GM18867 (cell line): Measurements from ENCODE around the gene FUT6.
"Not testable (repeated sequence)": the region's sequence is repeated elsewhere in the genome, so short reads cannot be mapped to it uniquely, and the experiment has no call there.

Experiments
- ATAC-seq: cut with Tn5 transposase; IDR thresholded peaks from one replicate; pipeline ENCODE4 v1.9.1; 2021; ENCODE audit warnings: mild to moderate bottlenecking, moderate library complexity; ENCODE audit not compliant: unreplicated experiment

The FUT6 gene

DNA sequence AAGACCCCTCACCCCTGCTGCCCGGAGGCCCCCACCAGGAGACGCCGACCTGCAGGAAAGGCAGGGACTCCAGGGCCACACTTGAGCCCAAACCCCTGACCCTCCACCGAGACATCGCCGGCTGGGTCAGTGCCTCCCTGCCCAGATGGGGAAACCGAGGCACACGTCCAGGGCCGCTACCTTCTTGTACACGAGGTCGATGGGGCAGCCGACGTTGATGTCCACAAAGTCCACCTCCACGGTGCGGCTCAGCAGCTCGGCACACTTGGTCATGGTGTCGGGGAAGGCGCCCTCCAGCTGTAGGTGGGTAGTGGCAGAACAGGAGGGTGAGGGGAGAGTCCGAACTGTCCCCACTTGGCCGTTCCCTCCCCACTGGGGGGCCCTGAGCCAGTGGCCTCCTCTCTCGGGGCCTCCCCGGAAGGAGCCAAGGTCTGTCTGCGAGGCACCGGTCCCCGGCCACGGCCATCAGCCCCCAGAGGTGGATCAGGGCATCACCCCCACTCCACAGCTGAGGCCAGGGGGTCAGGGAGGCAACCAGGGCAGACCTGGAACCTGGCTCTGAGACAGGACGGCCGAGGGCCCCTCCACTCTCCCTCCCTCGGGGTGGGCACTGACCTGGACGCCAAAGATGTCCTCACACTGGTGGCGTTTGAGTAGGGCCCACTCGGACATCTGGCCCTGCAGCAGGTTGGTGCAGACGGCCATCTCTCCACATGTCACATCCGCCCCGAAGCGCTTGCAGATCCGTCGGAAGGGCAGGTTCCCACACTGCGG lies 51.9 kb downstream of the FUT6 start:
- ATAC-seq = no peak

GRCh38 chr19:5786593-5787408 lies 52.7 kb downstream of the FUT6 start:
- no peak for ATAC-seq

DNA sequence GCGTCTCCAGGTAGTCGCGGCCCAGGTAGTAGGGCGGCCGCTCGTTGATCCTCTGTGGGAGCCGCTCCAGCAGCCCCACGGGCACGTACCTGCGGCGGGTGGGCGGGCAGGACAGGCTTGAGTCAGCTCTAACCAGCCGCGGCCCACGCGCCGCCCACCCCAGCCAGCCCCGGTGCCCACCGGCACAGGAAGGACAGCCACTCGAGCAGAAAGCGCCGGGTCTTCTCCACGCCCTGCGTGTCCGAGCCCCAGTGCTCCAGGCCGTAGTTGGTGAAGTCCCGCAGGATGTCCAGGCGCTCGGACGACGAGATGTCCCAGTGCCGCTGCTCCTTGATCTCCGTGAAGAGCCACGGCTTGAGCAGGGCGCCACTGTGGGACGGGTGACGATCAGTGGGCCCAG lies 54.1 kb downstream of the FUT6 start:
- no peak for ATAC-seq

DNA sequence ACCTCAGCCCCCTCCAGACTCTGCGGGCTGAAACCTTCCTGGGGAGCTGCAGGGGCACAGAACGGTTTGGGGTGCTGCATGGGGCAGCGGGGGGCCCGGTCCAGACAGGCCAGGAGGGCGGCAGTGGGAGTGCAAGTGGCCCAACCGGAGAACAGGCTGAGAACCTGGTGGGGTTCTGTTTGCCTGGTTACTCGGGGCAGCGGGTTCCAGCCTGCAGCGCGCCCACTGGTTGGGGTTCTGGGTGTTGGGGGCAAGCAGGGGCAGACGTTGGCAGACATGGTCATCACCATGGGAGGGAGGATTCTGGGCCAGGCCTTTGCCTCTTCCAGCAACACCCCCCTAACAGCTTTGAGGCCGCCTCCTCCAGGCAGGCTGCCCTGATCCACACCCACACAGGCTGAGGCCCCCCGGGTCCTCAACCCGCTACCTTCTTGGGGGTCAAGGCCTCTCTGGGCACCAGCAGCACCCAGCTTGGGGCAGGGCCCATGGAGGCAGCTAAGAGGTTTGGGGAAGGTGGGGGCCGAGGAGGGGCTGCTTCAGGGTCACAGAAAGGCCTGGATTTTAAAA lies 54.8 kb downstream of the FUT6 start, which contains the start of gene PRR22:
PRR22 (minus strand) TSS at position 166 of the 567 bp plus-strand sequence; CDS start at position 80, 86 bp downstream.
- no peak for ATAC-seq

DNA sequence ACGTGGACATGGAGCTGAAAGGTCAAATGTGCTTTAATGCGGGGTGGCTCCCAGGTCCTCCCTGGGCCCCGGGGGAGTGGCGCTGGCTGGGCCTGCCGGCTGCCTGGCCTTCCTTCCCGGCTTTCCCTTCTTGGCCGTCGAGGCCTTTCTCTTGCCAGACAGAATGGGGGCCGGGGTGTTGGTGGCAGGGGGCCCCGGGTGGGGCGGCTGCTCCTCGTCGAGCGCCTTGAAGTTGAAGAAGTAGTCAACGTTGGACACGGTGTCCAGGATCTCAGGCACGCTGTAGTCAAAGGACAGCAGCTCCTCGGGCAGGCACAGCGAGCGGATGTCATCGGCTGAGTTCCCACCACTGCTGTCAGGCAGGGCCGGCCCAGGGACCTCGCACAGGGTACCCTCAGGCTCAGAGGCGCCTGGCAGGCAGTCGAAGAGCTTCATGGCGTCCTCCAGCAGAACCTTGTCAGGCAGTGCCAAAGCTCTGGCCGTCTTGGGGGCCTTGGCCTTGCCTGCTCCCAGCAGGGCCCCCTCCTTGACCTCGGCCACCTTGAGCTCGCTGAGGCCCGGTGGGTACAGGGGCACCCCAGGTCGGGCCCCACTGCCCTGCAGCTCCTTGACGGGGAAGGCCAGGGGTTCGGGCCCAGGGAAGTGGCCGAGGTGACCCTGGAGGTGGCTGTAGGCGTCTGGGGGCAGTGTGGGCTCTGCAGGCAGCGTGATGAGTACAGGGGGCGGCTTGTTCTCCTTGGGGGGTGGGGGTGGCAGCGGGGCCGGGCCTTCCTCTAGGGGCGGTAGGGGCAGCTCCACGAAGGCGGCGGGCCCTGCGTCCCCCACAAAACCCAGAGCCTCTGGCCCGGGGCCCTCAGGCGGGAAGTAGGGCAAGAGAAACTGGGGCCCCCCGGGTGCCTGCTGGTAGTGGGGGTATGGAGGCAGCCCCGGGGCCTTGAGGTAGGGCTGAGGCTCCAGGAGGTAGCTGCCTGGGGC lies 56.3 kb downstream of the FUT6 start:
- no peak for ATAC-seq

DNA sequence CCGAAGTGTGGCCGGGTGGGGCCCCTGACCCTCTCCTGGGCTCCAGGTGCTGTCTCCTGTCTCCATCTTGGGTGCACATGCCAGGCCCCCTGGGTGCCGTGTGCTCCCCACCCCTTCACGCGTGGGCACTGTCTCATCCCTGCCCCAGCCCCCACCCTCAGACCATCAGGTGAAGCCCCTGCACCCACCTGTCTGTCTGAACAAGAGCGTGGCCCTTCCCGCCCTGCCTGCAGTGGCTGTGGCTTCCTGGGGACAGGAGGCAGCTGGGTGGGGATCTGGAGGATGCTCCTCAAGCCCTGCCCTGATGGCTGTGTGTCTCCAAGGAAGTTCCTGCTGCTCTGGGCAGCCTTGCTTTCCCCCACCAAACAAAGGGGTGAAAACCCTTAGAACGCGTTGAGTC lies 57.2 kb downstream of the FUT6 start:
- no peak for ATAC-seq

DNA sequence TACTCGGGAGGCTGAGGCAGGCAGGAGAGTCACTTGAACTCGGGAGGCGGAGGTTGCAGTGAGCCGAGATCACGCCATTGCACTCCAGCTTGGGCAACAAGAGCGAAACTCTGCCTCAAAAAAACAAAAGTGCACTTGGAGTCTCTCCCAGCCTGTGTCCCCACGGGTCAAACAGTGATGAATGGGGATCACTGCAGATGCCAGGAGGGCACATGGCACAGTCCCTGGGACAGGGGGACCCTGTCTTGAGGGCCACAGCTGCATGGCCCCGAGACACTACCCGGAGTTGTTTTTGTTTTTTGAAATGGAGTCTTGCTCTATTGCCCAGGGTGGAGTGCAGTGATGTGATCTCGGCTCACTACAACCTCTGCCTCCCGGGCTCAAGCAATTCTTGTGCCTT lies 58.6 kb downstream of the FUT6 start:
- not testable (repeated sequence) for ATAC-seq
